Vagina (tissue), 2 donors: ENCODE results near the gene LGR4.

ENCODE experiments used
- POLR2A ChIP-seq, 2 donors: fragments of 450-650 bp; IDR thresholded peaks; one replicate each; pipeline ENCODE4 v1.6.1; 2017; ENCODE audit warnings: antibody characterized with exemption in 2 of 2, mild to moderate bottlenecking in 2 of 2, moderate library complexity in 2 of 2
- TF ChIP-seq, protein P1 (sequence below), 3 experiments: fragments of 450-650 bp in 2 of 3; fragments of 200-600 bp in 1 of 3; sonication (generic) in 1 of 3; IDR thresholded peaks; one replicate each; pipeline ENCODE4 v1.5.1; 2017 to 2019; ENCODE audit warnings: antibody characterized with exemption in 3 of 3, mild to moderate bottlenecking in 2 of 3, moderate library complexity in 2 of 3

GRCh38 chr11:27481992-27482391, 9.4 kb upstream of the LGR4 start:
- no peak for TF ChIP-seq POLR2A (IDR thresholded peaks at IDR 0.05)
- TF ChIP-seq, protein P1, sequence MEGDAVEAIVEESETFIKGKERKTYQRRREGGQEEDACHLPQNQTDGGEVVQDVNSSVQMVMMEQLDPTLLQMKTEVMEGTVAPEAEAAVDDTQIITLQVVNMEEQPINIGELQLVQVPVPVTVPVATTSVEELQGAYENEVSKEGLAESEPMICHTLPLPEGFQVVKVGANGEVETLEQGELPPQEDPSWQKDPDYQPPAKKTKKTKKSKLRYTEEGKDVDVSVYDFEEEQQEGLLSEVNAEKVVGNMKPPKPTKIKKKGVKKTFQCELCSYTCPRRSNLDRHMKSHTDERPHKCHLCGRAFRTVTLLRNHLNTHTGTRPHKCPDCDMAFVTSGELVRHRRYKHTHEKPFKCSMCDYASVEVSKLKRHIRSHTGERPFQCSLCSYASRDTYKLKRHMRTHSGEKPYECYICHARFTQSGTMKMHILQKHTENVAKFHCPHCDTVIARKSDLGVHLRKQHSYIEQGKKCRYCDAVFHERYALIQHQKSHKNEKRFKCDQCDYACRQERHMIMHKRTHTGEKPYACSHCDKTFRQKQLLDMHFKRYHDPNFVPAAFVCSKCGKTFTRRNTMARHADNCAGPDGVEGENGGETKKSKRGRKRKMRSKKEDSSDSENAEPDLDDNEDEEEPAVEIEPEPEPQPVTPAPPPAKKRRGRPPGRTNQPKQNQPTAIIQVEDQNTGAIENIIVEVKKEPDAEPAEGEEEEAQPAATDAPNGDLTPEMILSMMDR (IDR thresholded peaks at IDR 0.05) = no peak
